IMR-90 (cell line): ENCODE data around the gene TNNI2. TPM values are rescaled to one million over a fixed set of nuclear protein-coding genes. Genes with fewer than 3 reads are reported as not detected.

Experiments used
- ATAC-seq: fragments of 200-7000 bp; cut with Tn5 transposase; 2 replicates; pipeline ENCODE4 v1.9.1; 2020; ENCODE audit warnings: low read depth, mild to moderate bottlenecking, moderate library complexity
- BruUV-seq: library from RNA; stranded (reverse); fragments of 400-500 nt; replicated peaks from 2 replicates; lab custom pipeline; 2021; lab: Mats Ljungman, UMichigan
- CTCF ChIA-PET: fragments of 300-600 bp; formaldehyde crosslinking; extraction: SDS; loops from one replicate; lab custom pipeline; 2021; ENCODE audit warnings: antibody characterized with exemption; lab: Yijun Ruan, JAX
- POLR2A ChIA-PET: fragments of 300-600 bp; sonication (Branson Sonifier 250); formaldehyde crosslinking; loops from one replicate; lab custom pipeline; 2022; ENCODE audit warnings: antibody characterized with exemption; ENCODE audit not compliant: unreplicated experiment; lab: Charles Lee
- DNase-seq: peaks from one replicate; pipeline ENCODE4 v3.0.0; 2013
- H2AFZ ChIP-seq: replicated peaks from 2 replicates; pipeline ENCODE3; 2013; ENCODE audit warnings: low read length, mild to moderate bottlenecking; ENCODE audit not compliant: poor library complexity
- H2AK5ac ChIP-seq: 2 replicates; pipeline ENCODE4 v1.6.1; 2013; ENCODE audit warnings: low read depth, low read length, inconsistent platforms
- H2AK9ac ChIP-seq: replicated peaks from 2 replicates; pipeline ENCODE3; 2013; ENCODE audit warnings: mild to moderate bottlenecking, low read depth, low read length, moderate library complexity; ENCODE audit not compliant: poor library complexity
- H2BK120ac ChIP-seq: 2 replicates; pipeline ENCODE4 v1.6.1; 2013; ENCODE audit warnings: low read depth, low read length, inconsistent platforms
- H2BK15ac ChIP-seq: 3 replicates; pipeline ENCODE4 v1.6.1; 2013; ENCODE audit warnings: low read depth, low read length, inconsistent platforms
- H2BK20ac ChIP-seq: 2 replicates; pipeline ENCODE4 v1.6.1; 2013; ENCODE audit warnings: low read depth, mild to moderate bottlenecking, inconsistent platforms, low read length, moderate library complexity
- H2BK5ac ChIP-seq: 2 replicates; pipeline ENCODE4 v1.6.1; 2013; ENCODE audit warnings: mild to moderate bottlenecking, low read depth, low read length, inconsistent platforms; ENCODE audit not compliant: poor library complexity, severe bottlenecking
- H3K14ac ChIP-seq: replicated peaks from 2 replicates; pipeline ENCODE4 v1.6.1; 2013; ENCODE audit warnings: low read depth, low read length, inconsistent platforms
- H3K18ac ChIP-seq: 2 replicates; pipeline ENCODE4 v1.6.1; 2013; ENCODE audit warnings: low read depth, low read length, control low read depth
- H3K23ac ChIP-seq: 2 replicates; pipeline ENCODE4 v1.6.1; 2013; ENCODE audit warnings: low read depth, low read length, inconsistent platforms
- H3K27ac ChIP-seq: 2 replicates; pipeline ENCODE4 v1.5.1; 2013; ENCODE audit warnings: mild to moderate bottlenecking, control low read depth, low read length; ENCODE audit not compliant: insufficient read depth
- H3K27me3 ChIP-seq: 2 replicates; pipeline ENCODE4 v1.6.1; 2013; ENCODE audit warnings: low read length; ENCODE audit not compliant: control insufficient read depth, insufficient read depth
- H3K36me3 ChIP-seq: 2 replicates; pipeline ENCODE4 v1.6.1; 2013; ENCODE audit warnings: low read length, mixed read lengths; ENCODE audit not compliant: control insufficient read depth, insufficient read depth
- H3K4ac ChIP-seq: 2 replicates; pipeline ENCODE4 v1.6.1; 2013; ENCODE audit warnings: low read depth, low read length, inconsistent platforms
- H3K4me1 ChIP-seq: 2 replicates; pipeline ENCODE4 v1.6.1; 2013; ENCODE audit warnings: low read length, mixed read lengths; ENCODE audit not compliant: control insufficient read depth, insufficient read depth
- H3K4me2 ChIP-seq: 2 replicates; pipeline ENCODE4 v1.6.1; 2013; ENCODE audit warnings: low read depth, mild to moderate bottlenecking, control low read depth, low read length, moderate library complexity
- H3K4me3 ChIP-seq: 2 replicates; pipeline ENCODE4 v1.5.1; 2013; ENCODE audit warnings: low read depth, mild to moderate bottlenecking, control low read depth, low read length, moderate library complexity; ENCODE audit not compliant: insufficient read depth
- H3K56ac ChIP-seq: 2 replicates; pipeline ENCODE4 v1.6.1; 2013; ENCODE audit warnings: low read length, inconsistent platforms; ENCODE audit not compliant: insufficient read depth; ENCODE audit errors: extremely low read depth
- H3K79me1 ChIP-seq, 2 experiments: 2 replicates each; pipeline ENCODE4 v1.6.1; 2013; ENCODE audit warnings: low read length in 2 of 2, inconsistent platforms in 1 of 2, low read depth in 1 of 2
- H3K9ac ChIP-seq: 2 replicates; pipeline ENCODE4 v1.6.1; 2013; ENCODE audit warnings: low read depth, low read length, control low read depth
- H3K9me1 ChIP-seq: 2 replicates; pipeline ENCODE4 v1.6.1; 2013; ENCODE audit warnings: low read length, inconsistent platforms; ENCODE audit not compliant: insufficient read depth
- H3K9me3 ChIP-seq: 2 replicates; pipeline ENCODE4 v1.6.1; 2013; ENCODE audit warnings: low read length; ENCODE audit not compliant: control insufficient read depth, insufficient read depth
- H4K20me1 ChIP-seq: 2 replicates; pipeline ENCODE4 v1.6.1; 2013; ENCODE audit warnings: low read length, inconsistent platforms; ENCODE audit not compliant: insufficient read depth
- H4K5ac ChIP-seq: 2 replicates; pipeline ENCODE4 v1.6.1; 2013; ENCODE audit warnings: mild to moderate bottlenecking, low read depth, low read length, control low read depth
- H4K8ac ChIP-seq, 2 experiments: 2 replicates each; pipeline ENCODE4 v1.6.1; 2013; ENCODE audit warnings: low read depth in 2 of 2, low read length in 2 of 2, control low read depth in 1 of 2, inconsistent platforms in 1 of 2
- H4K91ac ChIP-seq: 2 replicates; pipeline ENCODE4 v1.6.1; 2013; ENCODE audit warnings: low read depth, low read length, inconsistent platforms; ENCODE audit not compliant: insufficient read depth
- NFE2L2 ChIP-seq: fragments of 150-350 bp; IDR thresholded peaks from 2 replicates; pipeline ENCODE4 v1.6.1; 2016; ENCODE audit warnings: low read depth, mild to moderate bottlenecking, low read length
- RCOR1 ChIP-seq: IDR thresholded peaks from 2 replicates; pipeline ENCODE4 v1.6.1; 2012; ENCODE audit warnings: mild to moderate bottlenecking, low read length, improper control_type of control experiment; ENCODE audit not compliant: insufficient replicate concordance
- WGBS, 2 experiments: methylation state at CpG; one replicate each; pipeline versions ENCODE4 v1.1.5 to v1.1.7; 2013; ENCODE audit warnings: missing lambda C conversion rate in 2 of 2; ENCODE audit not compliant: insufficient read length in 1 of 2; ENCODE audit errors: extremely low coverage in 2 of 2; 5-methylcytosine and 5-hydroxymethylcytosine counted together
- dilution Hi-C: fragments of 300-500 bp; cut with HindIII; formaldehyde crosslinking; loops from one replicate; pipeline ENCODE4 v1.14.3; 2018; ENCODE audit warnings: low sequenced_read_pairs; ENCODE audit not compliant: unreplicated experiment
- in situ Hi-C: fragments of 300-500 bp; cut with MboI; formaldehyde crosslinking; loops from 3 replicates; pipeline ENCODE4 v1.14.3; 2019; ENCODE audit warnings: low sequenced_read_pairs, inconsistent platforms, mixed read lengths
- intact Hi-C: fragments of 100-400 bp; cut with micrococcal nuclease; formaldehyde crosslinking; loops from 2 replicates; pipeline ENCODE4 v1.10.0; 2022
- polyA plus RNA-seq, 3 experiments: library from polyadenylated mRNA; depleted of rRNA; stranded (reverse); fragments of >200 nt; gene quantifications; 2 replicates each; pipeline ENCODE4 v1.2.3, GENCODE V29; 2012; ENCODE audit warnings: low replicate concordance in 1 of 3
- total RNA-seq: library from RNA; depleted of rRNA; stranded (reverse); fragments of >200 nt; gene quantifications from 2 replicates; pipeline ENCODE4 v1.2.3, GENCODE V29; 2012
- TF ChIP-seq, protein P1 (sequence below): conservative IDR thresholded peaks from 2 replicates; pipeline ENCODE4 v1.5.1; 2012; ENCODE audit warnings: mild to moderate bottlenecking, low read depth, low read length, improper control_type of control experiment

The TNNI2 gene
- total and polyA plus RNA-seq, 2 of the 4 experiments (the other 2 are of a cell fraction) = not detected

DNA sequence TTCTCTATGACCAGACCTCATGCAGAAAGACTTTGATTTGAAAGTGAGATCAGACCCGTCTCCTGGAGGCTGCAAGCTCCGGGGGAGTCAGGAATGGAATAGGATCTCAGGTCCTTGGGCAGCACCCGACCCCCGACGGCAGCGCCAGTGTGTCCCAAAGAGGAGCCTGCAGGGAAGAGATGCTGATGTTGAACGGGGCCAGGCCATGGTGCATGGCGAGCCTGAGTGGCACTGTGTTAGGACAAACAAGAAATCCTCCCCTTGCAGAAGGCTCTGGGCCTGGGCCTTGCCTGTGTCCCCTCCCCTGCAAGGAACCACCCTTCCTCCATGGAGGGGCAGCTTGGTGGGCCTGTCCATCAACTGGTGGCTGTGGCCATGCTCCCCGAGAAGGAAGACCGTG is 24.1 kb upstream of the TNNI2 start:
- no peak overlapping the region for H3K9ac ChIP-seq
- H4K8ac ChIP-seq = no peak overlapping the region
- H3K27me3 ChIP-seq = peaks cover 49% of the 10 kb centered on the region
- H3K4me1 ChIP-seq = no peaks in the 10 kb centered on the region
- CTCF ChIA-PET = no interaction called here
- no peak overlapping the region for H2BK15ac ChIP-seq
- no peak overlapping the region for H3K4ac ChIP-seq
- dilution Hi-C loops = no loop called here
- H4K20me1 ChIP-seq = no peaks in the 10 kb centered on the region
- no peak overlapping the region for H3K18ac ChIP-seq
- WGBS, 2 experiments = 60% methylated on average over 3 of the region's 10 CpGs; no CpG with 5 or more reads in 1 of the 2 experiments
- H3K9me3 ChIP-seq = peaks cover 22% of the 10 kb centered on the region
- H2AK5ac ChIP-seq = no peak overlapping the region
- BruUV-seq = no TSS peak
- H3K56ac ChIP-seq = no peak overlapping the region
- no peak overlapping the region for H3K23ac ChIP-seq
- no peak overlapping the region for H2AK9ac ChIP-seq
- intact Hi-C loops = no loop called here
- H4K5ac ChIP-seq = no peak overlapping the region
- H3K36me3 ChIP-seq = no peaks in the 10 kb centered on the region
- H3K4me3 ChIP-seq = no peak overlapping the region
- H3K27ac ChIP-seq = no peak overlapping the region
- in situ Hi-C loops = no loop called here
- no peak overlapping the region for H2BK120ac ChIP-seq
- H2BK5ac ChIP-seq = no peak overlapping the region
- H3K14ac ChIP-seq = no peak overlapping the region
- H2AFZ ChIP-seq = no peak overlapping the region
- TF ChIP-seq RCOR1 (no peak), NFE2L2 (no peak)
- TF ChIP-seq, protein P1, sequence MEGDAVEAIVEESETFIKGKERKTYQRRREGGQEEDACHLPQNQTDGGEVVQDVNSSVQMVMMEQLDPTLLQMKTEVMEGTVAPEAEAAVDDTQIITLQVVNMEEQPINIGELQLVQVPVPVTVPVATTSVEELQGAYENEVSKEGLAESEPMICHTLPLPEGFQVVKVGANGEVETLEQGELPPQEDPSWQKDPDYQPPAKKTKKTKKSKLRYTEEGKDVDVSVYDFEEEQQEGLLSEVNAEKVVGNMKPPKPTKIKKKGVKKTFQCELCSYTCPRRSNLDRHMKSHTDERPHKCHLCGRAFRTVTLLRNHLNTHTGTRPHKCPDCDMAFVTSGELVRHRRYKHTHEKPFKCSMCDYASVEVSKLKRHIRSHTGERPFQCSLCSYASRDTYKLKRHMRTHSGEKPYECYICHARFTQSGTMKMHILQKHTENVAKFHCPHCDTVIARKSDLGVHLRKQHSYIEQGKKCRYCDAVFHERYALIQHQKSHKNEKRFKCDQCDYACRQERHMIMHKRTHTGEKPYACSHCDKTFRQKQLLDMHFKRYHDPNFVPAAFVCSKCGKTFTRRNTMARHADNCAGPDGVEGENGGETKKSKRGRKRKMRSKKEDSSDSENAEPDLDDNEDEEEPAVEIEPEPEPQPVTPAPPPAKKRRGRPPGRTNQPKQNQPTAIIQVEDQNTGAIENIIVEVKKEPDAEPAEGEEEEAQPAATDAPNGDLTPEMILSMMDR = no peak
- no peaks in the 10 kb centered on the region for H3K9me1 ChIP-seq
- ATAC-seq = no peak
- POLR2A ChIA-PET = no interaction called here
- H2BK20ac ChIP-seq = no peak overlapping the region
- H3K4me2 ChIP-seq = no peak overlapping the region
- no peaks in the 10 kb centered on the region for H3K79me1 ChIP-seq
- H4K91ac ChIP-seq = no peak overlapping the region
- no peak for DNase-seq
